Measurements from ENCODE around the gene TEF. TPM values are rescaled to one million over a fixed set of nuclear protein-coding genes. Genes with fewer than 3 reads are reported as not detected.

TEF gene
- total RNA-seq, 1 donor from 2014 or later: 29.7 TPM

- H3K4me3 ChIP-seq: no peak overlapping the region
- no peaks in the 10 kb centered on the region for H3K4me1 ChIP-seq
- no peaks in the 10 kb centered on the region for H3K9me3 ChIP-seq
- intact Hi-C loops (cut with DNase I): no loop called here
- no peaks in the 10 kb centered on the region for H3K27me3 ChIP-seq (ENCODE audit: low read depth)
- DNase-seq (no peak), ATAC-seq (no peak)
- no peak overlapping the region for H3K27ac ChIP-seq
- H3K36me3 ChIP-seq: peaks cover 91% of the 10 kb centered on the region
- TF ChIP-seq CTCF (IDR thresholded peaks at IDR 0.05): no peak
Measured at GRCh38 chr22:41354979-41355378, 26.8 kb upstream of the TEF start.

GRCh38 chr22:41355895-41356294 is 25.8 kb upstream of the TEF start:
- Histone ChIP-seq H3K4me3 (no peak overlapping the region), H3K27ac (no peak overlapping the region), H3K4me1 (no peaks in the 10 kb centered on the region), H3K27me3 (ENCODE audit: low read depth) (no peaks in the 10 kb centered on the region), H3K36me3 (peaks cover 82% of the 10 kb centered on the region), H3K9me3 (no peaks in the 10 kb centered on the region)
- no peak for TF ChIP-seq CTCF (IDR thresholded peaks at IDR 0.05)
- intact Hi-C loops (cut with DNase I): no loop called here
- ATAC-seq: no peak
- no peak for DNase-seq

- Histone ChIP-seq H3K27ac (no peak overlapping the region), H3K4me3 (no peak overlapping the region), H3K27me3 (ENCODE audit: low read depth) (no peaks in the 10 kb centered on the region), H3K36me3 (peaks cover 75% of the 10 kb centered on the region), H3K4me1 (no peaks in the 10 kb centered on the region), H3K9me3 (no peaks in the 10 kb centered on the region)
- DNase-seq: no peak
- TF ChIP-seq CTCF (IDR thresholded peaks at IDR 0.05): no peak
- intact Hi-C loops (cut with DNase I): no loop called here
- ATAC-seq: no peak
Measured at GRCh38 chr22:41356430-41357028, 25.2 kb upstream of the TEF start.

GRCh38 chr22:41357191-41357590 is 24.6 kb upstream of the TEF start:
- no peaks in the 10 kb centered on the region for H3K4me1 ChIP-seq
- intact Hi-C loops (cut with DNase I): no loop called here
- H3K27me3 ChIP-seq (ENCODE audit: low read depth): no peaks in the 10 kb centered on the region
- no peak overlapping the region for H3K27ac ChIP-seq
- H3K36me3 ChIP-seq: peaks cover 69% of the 10 kb centered on the region
- ATAC-seq (no peak), DNase-seq (no peak)
- H3K9me3 ChIP-seq: no peaks in the 10 kb centered on the region
- TF ChIP-seq CTCF (IDR thresholded peaks at IDR 0.05): no peak
- no peak overlapping the region for H3K4me3 ChIP-seq

GRCh38 chr22:41358927-41359326 is 22.8 kb upstream of the TEF start:
- Histone ChIP-seq H3K36me3 (peaks cover 51% of the 10 kb centered on the region), H3K4me3 (no peak overlapping the region), H3K27me3 (ENCODE audit: low read depth) (no peaks in the 10 kb centered on the region), H3K27ac (no peak overlapping the region), H3K9me3 (no peaks in the 10 kb centered on the region), H3K4me1 (no peaks in the 10 kb centered on the region)
- TF ChIP-seq CTCF (IDR thresholded peaks at IDR 0.05): no peak
- no peak for ATAC-seq
- intact Hi-C loops (cut with DNase I): no loop called here
- DNase-seq: no peak
